SK-N-SH (cell line): ENCODE results near the gene NOX3. TPM values are rescaled to one million over a fixed set of nuclear protein-coding genes. Genes with fewer than 3 reads are reported as not detected.

Source experiments
- CTCF ChIA-PET: fragments of 300-600, 350-600 bp; formaldehyde crosslinking; extraction: SDS; loops from one replicate; lab custom pipeline; 2021; lab: Yijun Ruan, JAX
- POLR2A ChIA-PET: fragments of 350-600 bp; sonication (Branson Sonifier 250); formaldehyde crosslinking; extraction: SDS; loops from one replicate; lab custom pipeline; 2020; ENCODE audit warnings: antibody characterized with exemption, inconsistent platforms; lab: Yijun Ruan, JAX
- DNase-seq: peaks from one replicate; pipeline ENCODE4 v3.0.0; 2012
- H2AFZ ChIP-seq: fragments of 200-600 bp; sonication (generic); 2 replicates; pipeline ENCODE4 v1.8.1; 2016; ENCODE audit warnings: antibody characterized with exemption, mild to moderate bottlenecking, low read depth
- H3F3A ChIP-seq: fragments of 200-600 bp; sonication (generic); replicated peaks from 2 replicates; pipeline ENCODE3; 2016; ENCODE audit warnings: antibody characterized with exemption, mild to moderate bottlenecking; ENCODE audit not compliant: insufficient read depth
- H3K27ac ChIP-seq, 2 experiments: fragments of 200-500 bp in 1 of 2; fragments of 200-600 bp in 1 of 2; sonication (Bioruptor generic) in 1 of 2; sonication (generic), shearing (Covaris generic) in 1 of 2; 2 replicates each; pipeline versions ENCODE4 v1.5.1 to v1.6.1; 2014 to 2016; ENCODE audit warnings: low read depth in 2 of 2, inconsistent platforms in 1 of 2, low read length in 1 of 2, mild to moderate bottlenecking in 1 of 2, mixed read lengths in 1 of 2
- H3K27me3 ChIP-seq: fragments of 200-600 bp; sonication (generic), shearing (Covaris generic); 2 replicates; pipeline ENCODE4 v1.6.1; 2016; ENCODE audit warnings: mixed run types; ENCODE audit not compliant: insufficient read depth
- H3K36me3 ChIP-seq, 2 experiments: fragments of 200-500 bp in 1 of 2; fragments of 200-600 bp in 1 of 2; sonication (Bioruptor generic) in 1 of 2; sonication (generic) in 1 of 2; replicated peaks in 1 of 2; 2 replicates each; pipeline versions ENCODE3 to v1.5.1; 2014 to 2016; ENCODE audit warnings: low read length in 1 of 2, mild to moderate bottlenecking in 1 of 2; ENCODE audit not compliant: insufficient read depth in 2 of 2, control insufficient read depth in 1 of 2
- H3K4me1 ChIP-seq, 2 experiments: fragments of 200-500 bp in 1 of 2; fragments of 200-600 bp in 1 of 2; sonication (Bioruptor generic) in 1 of 2; sonication (generic), shearing (Covaris generic) in 1 of 2; 2 replicates each; pipeline versions ENCODE4 v1.5.1 to v1.6.1; 2014 to 2016; ENCODE audit warnings: low read depth in 1 of 2, low read length in 1 of 2, mixed run types in 1 of 2; ENCODE audit not compliant: insufficient read depth in 2 of 2, control insufficient read depth in 1 of 2
- H3K4me2 ChIP-seq: fragments of 200-600 bp; sonication (generic), shearing (Covaris generic); 2 replicates; pipeline ENCODE4 v1.6.1; 2017; ENCODE audit warnings: mixed run types
- H3K4me3 ChIP-seq, 2 experiments: fragments of 200-500 bp in 1 of 2; fragments of 200-600 bp in 1 of 2; sonication (Bioruptor generic) in 1 of 2; sonication (generic), shearing (Covaris generic) in 1 of 2; 2 replicates each; pipeline versions ENCODE4 v1.5.1 to v1.8.1; 2014 to 2016; ENCODE audit warnings: low read depth in 2 of 2, inconsistent platforms in 1 of 2, low read length in 1 of 2, mild to moderate bottlenecking in 1 of 2, mixed read lengths in 1 of 2, moderate library complexity in 1 of 2
- H3K79me2 ChIP-seq: fragments of 200-600 bp; sonication (generic); 2 replicates; pipeline ENCODE4 v1.8.1; 2017; ENCODE audit warnings: mild to moderate bottlenecking; ENCODE audit not compliant: insufficient read depth
- H3K9ac ChIP-seq: fragments of 200-600 bp; sonication (generic); 2 replicates; pipeline ENCODE4 v1.6.1; 2017; ENCODE audit warnings: mixed run types
- H3K9me2 ChIP-seq: fragments of 200-600 bp; sonication (generic); 2 replicates; pipeline ENCODE4 v1.6.1; 2017; ENCODE audit warnings: mixed run types
- H3K9me3 ChIP-seq: fragments of 200-600 bp; sonication (generic); 2 replicates; pipeline ENCODE4 v1.6.1; 2017; ENCODE audit warnings: mixed run types, mild to moderate bottlenecking, moderate library complexity
- H4K20me1 ChIP-seq: fragments of 200-600 bp; sonication (generic); 2 replicates; pipeline ENCODE4 v1.6.1; 2017; ENCODE audit warnings: mild to moderate bottlenecking, mixed run types; ENCODE audit not compliant: insufficient read depth
- ELF1 ChIP-seq: IDR thresholded peaks from 2 replicates; pipeline ENCODE4 v1.4.0; 2012
- EP300 ChIP-seq, 2 experiments: IDR thresholded peaks; 2 replicates each; pipeline versions ENCODE4 v1.4.0 to v1.6.1; 2012; ENCODE audit warnings: borderline replicate concordance in 1 of 2, low read depth in 1 of 2, low read length in 1 of 2
- FOSL2 ChIP-seq: IDR thresholded peaks from 2 replicates; pipeline ENCODE4 v1.4.0; 2012; ENCODE audit warnings: low read depth, mild to moderate bottlenecking, moderate library complexity, borderline replicate concordance
- FOXM1 ChIP-seq: IDR thresholded peaks from 2 replicates; pipeline ENCODE4 v1.4.0; 2012; ENCODE audit warnings: low read depth, mild to moderate bottlenecking
- NFIC ChIP-seq: IDR thresholded peaks from 2 replicates; pipeline ENCODE4 v1.4.0; 2012; ENCODE audit warnings: borderline replicate concordance
- NRF1 ChIP-seq: IDR thresholded peaks from 2 replicates; pipeline ENCODE4 v1.6.1; 2012; ENCODE audit warnings: low read depth, mild to moderate bottlenecking, low read length
- RAD21 ChIP-seq: IDR thresholded peaks from 2 replicates; pipeline ENCODE4 v1.6.1; 2012; ENCODE audit warnings: mild to moderate bottlenecking, low read length
- RFX5 ChIP-seq: IDR thresholded peaks from 2 replicates; pipeline ENCODE4 v1.6.1; 2012; ENCODE audit warnings: mild to moderate bottlenecking, improper control_type of control experiment, low read length
- SMC3 ChIP-seq: IDR thresholded peaks from 2 replicates; pipeline ENCODE4 v1.6.1; 2012; ENCODE audit warnings: low read depth, low read length, improper control_type of control experiment
- TAF1 ChIP-seq: IDR thresholded peaks from 2 replicates; pipeline ENCODE4 v1.6.1; 2012; ENCODE audit warnings: low read depth, mild to moderate bottlenecking, low read length, moderate library complexity, borderline replicate concordance
- TCF12 ChIP-seq: IDR thresholded peaks from 2 replicates; pipeline ENCODE4 v1.4.0; 2012
- YY1 ChIP-seq: IDR thresholded peaks from 2 replicates; pipeline ENCODE4 v1.4.0; 2012; ENCODE audit warnings: low read depth, mild to moderate bottlenecking
- WGBS: methylation state at CpG from one replicate; pipeline ENCODE4 v1.1.6; 2017; ENCODE audit warnings: low lambda C conversion rate; 5-methylcytosine and 5-hydroxymethylcytosine counted together
- polyA plus RNA-seq, 3 experiments: library from polyadenylated mRNA; depleted of rRNA; stranded (reverse); fragments of >200 nt; gene quantifications; 2 replicates each; pipeline ENCODE4 v1.2.3, GENCODE V29; 2012
- TF ChIP-seq, protein P1 (sequence below): IDR thresholded peaks from 2 replicates; pipeline ENCODE4 v1.4.0; 2012; ENCODE audit warnings: low read depth, borderline replicate concordance
- TF ChIP-seq, protein P2 (sequence below): fragments of 200-600 bp; sonication (generic); IDR thresholded peaks from 2 replicates; pipeline ENCODE4 v1.6.1; 2017; ENCODE audit warnings: antibody characterized with exemption, mild to moderate bottlenecking, moderate library complexity
- TF ChIP-seq, protein P3 (sequence below): IDR thresholded peaks from 2 replicates; pipeline ENCODE4 v1.6.1; 2012; ENCODE audit warnings: mild to moderate bottlenecking, low read depth, low read length, moderate library complexity
- TF ChIP-seq, protein P4 (sequence below): IDR thresholded peaks from 2 replicates; pipeline ENCODE4 v1.4.0; 2012; ENCODE audit warnings: low read depth

NOX3 gene
- polyA plus RNA-seq, 1 of the 3 experiments (the other 2 are of a cell fraction), result 0.02 TPM

DNA sequence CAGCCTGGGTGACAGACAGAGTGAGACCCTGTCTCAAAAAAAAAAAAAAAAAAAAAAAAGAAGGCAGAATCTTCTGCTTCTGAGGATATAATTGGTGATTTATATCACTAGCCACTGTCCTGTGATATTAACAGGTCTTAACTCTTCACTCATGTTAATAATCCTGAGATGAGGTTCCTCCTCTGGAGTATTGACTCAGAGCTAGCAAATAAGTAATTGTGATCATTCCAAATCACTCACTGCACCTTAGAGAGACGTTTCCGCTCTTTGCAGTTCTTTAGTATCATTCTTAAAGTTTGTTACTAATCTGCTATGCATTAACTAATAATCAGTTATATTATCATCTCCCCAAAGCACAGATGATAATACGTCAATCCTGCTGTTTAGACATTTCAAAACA lies 41.6 kb upstream of the NOX3 start (continued):
- TF ChIP-seq, protein P1, sequence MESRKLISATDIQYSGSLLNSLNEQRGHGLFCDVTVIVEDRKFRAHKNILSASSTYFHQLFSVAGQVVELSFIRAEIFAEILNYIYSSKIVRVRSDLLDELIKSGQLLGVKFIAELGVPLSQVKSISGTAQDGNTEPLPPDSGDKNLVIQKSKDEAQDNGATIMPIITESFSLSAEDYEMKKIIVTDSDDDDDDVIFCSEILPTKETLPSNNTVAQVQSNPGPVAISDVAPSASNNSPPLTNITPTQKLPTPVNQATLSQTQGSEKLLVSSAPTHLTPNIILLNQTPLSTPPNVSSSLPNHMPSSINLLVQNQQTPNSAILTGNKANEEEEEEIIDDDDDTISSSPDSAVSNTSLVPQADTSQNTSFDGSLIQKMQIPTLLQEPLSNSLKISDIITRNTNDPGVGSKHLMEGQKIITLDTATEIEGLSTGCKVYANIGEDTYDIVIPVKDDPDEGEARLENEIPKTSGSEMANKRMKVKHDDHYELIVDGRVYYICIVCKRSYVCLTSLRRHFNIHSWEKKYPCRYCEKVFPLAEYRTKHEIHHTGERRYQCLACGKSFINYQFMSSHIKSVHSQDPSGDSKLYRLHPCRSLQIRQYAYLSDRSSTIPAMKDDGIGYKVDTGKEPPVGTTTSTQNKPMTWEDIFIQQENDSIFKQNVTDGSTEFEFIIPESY, result no peak
- TF ChIP-seq, all 33 proteins: peak for 0

DNA sequence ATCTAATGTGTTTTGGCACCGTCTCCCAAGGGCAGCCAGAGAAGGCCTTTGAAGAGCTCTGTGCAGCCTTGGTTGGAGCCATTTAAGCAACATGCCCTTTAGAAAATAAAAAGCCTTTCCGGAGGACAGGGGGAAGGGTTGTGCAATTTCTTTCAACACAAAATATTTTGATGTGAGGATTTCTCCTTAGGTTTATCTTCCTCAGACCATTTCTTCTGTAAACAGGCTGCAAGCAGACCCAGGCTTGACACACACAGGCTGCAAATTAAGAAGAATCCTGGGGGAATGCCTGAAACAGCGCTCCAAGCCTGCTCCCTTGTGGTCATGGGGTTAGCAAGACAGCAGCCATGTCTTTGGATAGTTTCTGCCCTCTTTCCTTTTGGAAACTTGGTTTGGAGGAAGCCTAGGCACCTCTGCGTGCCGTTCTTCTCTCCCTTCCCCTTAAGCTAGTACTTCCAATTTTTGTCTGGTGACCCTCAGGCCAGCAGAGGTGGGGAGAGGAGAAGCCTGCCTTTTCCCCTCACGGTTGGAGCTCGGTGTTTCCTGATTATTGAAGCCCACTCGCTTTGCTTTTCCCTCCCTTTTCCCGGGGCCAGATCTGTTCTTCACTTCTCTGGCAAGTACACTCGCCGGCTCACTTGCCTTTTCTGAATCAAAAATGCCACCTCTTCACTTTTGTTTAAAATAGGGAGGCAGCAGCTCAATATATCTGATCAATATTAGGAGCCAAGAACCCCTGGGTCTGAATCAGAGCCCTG lies 39.6 kb upstream of the NOX3 start:
- H3K9ac ChIP-seq, result peak overlapping the region; percentile 58; the same call in 1 of the 2 replicates
- no peaks in the 10 kb centered on the region for H3K9me2 ChIP-seq
- H3K27ac ChIP-seq, result peak overlapping the region; percentile 28 to 97; a peak in 3 of 4 replicates
- H3K27me3 ChIP-seq, result no peaks in the 10 kb centered on the region
- H3K4me3 ChIP-seq, result no peak overlapping the region; a peak in 1 of 4 replicates
- no peaks in the 10 kb centered on the region for H3K9me3 ChIP-seq
- peak overlapping the region; percentile 84 for H2AFZ ChIP-seq
- H3K4me2 ChIP-seq, result no peak overlapping the region
- peaks cover 2 to 25% of the 10 kb centered on the region in 2 experiments; a peak in 3 of 4 replicates for H3K4me1 ChIP-seq
- CTCF ChIA-PET, result interaction anchor here (0.6 to 1.8 kb wide), 14 partner anchors 9 to 567 kb away, joined by 3 to 9 read pairs (median 3); no protein-coding TSS in a partner anchor
- POLR2A ChIA-PET, result no interaction called here
- 0 out of 2 replicates have a peak, but pooled peaks have one; percentile 24 for TF ChIP-seq YY1
- TF ChIP-seq, protein P2, sequence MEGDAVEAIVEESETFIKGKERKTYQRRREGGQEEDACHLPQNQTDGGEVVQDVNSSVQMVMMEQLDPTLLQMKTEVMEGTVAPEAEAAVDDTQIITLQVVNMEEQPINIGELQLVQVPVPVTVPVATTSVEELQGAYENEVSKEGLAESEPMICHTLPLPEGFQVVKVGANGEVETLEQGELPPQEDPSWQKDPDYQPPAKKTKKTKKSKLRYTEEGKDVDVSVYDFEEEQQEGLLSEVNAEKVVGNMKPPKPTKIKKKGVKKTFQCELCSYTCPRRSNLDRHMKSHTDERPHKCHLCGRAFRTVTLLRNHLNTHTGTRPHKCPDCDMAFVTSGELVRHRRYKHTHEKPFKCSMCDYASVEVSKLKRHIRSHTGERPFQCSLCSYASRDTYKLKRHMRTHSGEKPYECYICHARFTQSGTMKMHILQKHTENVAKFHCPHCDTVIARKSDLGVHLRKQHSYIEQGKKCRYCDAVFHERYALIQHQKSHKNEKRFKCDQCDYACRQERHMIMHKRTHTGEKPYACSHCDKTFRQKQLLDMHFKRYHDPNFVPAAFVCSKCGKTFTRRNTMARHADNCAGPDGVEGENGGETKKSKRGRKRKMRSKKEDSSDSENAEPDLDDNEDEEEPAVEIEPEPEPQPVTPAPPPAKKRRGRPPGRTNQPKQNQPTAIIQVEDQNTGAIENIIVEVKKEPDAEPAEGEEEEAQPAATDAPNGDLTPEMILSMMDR, result peak; percentile 37
- TF ChIP-seq SMC3, result peak; percentile 58
- TF ChIP-seq FOSL2, result no peak
- TF ChIP-seq EP300 (IDR thresholded peaks at IDR 0.05; ENCODE audit: borderline replicate concordance in 1 of 2, low read depth in 1 of 2, low read length in 1 of 2), result no peak
- peak; percentile 71 for TF ChIP-seq RAD21
- no peak for TF ChIP-seq TCF12
- no peaks in the 10 kb centered on the region for H4K20me1 ChIP-seq
- no peaks in the 10 kb centered on the region for H3K79me2 ChIP-seq
- H3F3A ChIP-seq, result peaks cover 42% of the 10 kb centered on the region
- WGBS, result 96% methylated on average over 11 of the region's 11 CpGs
- DNase-seq, result peak; percentile 17
- H3K36me3 ChIP-seq, result no peaks in the 10 kb centered on the region

DNA sequence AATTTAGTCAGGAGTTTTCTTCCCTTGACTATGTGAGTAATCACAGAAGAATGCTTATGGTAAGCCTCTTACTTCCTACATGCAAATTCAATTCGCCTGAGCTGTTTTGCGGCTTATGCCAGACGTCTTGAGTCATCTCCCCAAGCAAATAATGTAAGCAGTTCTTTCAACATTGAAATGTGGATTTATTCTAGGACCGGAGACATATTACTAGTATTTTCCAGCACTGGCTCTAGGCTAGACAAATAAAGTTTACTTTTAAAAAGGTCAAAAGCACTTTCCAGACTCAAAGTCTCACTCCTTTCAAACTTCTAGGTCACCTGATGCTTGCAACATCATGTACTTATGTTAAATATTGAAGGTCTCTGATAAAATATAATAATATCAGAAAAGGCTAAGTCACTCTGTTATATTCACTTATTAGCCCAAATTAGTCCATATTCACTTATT lies 38.1 kb upstream of the NOX3 start:
- H3K9me3 ChIP-seq, result 0 out of 2 replicates have a peak, but pooled peaks cover 3% of the 10 kb centered on the region
- H3K9me2 ChIP-seq, result no peaks in the 10 kb centered on the region
- no peaks in the 10 kb centered on the region for H3K79me2 ChIP-seq
- H3K4me2 ChIP-seq, result peak overlapping the region; percentile 46; the same call in 1 of the 2 replicates
- peaks cover 2 to 25% of the 10 kb centered on the region in 2 experiments; a peak in 3 of 4 replicates for H3K4me1 ChIP-seq
- no peaks in the 10 kb centered on the region for H3K27me3 ChIP-seq
- CTCF ChIA-PET, result interaction anchor here (1.2 kb wide), 2 partner anchors 35 to 166 kb away, joined by 3 read pairs; no protein-coding TSS in a partner anchor
- POLR2A ChIA-PET, result no interaction called here
- WGBS, result 9% methylated on average over 4 of the region's 4 CpGs
- H4K20me1 ChIP-seq, result no peaks in the 10 kb centered on the region
- peak overlapping the region; percentile 84; the same call in 1 of the 2 replicates for H2AFZ ChIP-seq
- peak overlapping the region; percentile 87 to 97; a peak in 3 of 4 replicates for H3K27ac ChIP-seq
- H3K36me3 ChIP-seq, result no peaks in the 10 kb centered on the region
- H3K4me3 ChIP-seq, result no peak overlapping the region
- H3F3A ChIP-seq, result peaks cover 42% of the 10 kb centered on the region
- H3K9ac ChIP-seq, result peak overlapping the region; percentile 58; the same call in 1 of the 2 replicates
- no peak for DNase-seq
- TF ChIP-seq TCF12 (peak; percentile 88), SMC3 (no peak), ELF1 (peak; percentile 61), FOXM1 (peak; percentile 82), NRF1 (no peak), NFIC (peak; percentile 89), TAF1 (0 out of 2 replicates have a peak, but pooled peaks have one; percentile 4), RFX5 (no peak)
- TF ChIP-seq, protein P3, sequence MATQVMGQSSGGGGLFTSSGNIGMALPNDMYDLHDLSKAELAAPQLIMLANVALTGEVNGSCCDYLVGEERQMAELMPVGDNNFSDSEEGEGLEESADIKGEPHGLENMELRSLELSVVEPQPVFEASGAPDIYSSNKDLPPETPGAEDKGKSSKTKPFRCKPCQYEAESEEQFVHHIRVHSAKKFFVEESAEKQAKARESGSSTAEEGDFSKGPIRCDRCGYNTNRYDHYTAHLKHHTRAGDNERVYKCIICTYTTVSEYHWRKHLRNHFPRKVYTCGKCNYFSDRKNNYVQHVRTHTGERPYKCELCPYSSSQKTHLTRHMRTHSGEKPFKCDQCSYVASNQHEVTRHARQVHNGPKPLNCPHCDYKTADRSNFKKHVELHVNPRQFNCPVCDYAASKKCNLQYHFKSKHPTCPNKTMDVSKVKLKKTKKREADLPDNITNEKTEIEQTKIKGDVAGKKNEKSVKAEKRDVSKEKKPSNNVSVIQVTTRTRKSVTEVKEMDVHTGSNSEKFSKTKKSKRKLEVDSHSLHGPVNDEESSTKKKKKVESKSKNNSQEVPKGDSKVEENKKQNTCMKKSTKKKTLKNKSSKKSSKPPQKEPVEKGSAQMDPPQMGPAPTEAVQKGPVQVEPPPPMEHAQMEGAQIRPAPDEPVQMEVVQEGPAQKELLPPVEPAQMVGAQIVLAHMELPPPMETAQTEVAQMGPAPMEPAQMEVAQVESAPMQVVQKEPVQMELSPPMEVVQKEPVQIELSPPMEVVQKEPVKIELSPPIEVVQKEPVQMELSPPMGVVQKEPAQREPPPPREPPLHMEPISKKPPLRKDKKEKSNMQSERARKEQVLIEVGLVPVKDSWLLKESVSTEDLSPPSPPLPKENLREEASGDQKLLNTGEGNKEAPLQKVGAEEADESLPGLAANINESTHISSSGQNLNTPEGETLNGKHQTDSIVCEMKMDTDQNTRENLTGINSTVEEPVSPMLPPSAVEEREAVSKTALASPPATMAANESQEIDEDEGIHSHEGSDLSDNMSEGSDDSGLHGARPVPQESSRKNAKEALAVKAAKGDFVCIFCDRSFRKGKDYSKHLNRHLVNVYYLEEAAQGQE, result no peak
- TF ChIP-seq, protein P4, sequence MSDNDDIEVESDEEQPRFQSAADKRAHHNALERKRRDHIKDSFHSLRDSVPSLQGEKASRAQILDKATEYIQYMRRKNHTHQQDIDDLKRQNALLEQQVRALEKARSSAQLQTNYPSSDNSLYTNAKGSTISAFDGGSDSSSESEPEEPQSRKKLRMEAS, result no peak
